OCI-M2 (cell line): ENCODE measurements around the gene SCD5.

Experiments used
- DNase-seq: peaks from one replicate; lab custom pipeline; 2025; ENCODE audit not compliant: unreplicated experiment; lab: John Stamatoyannopoulos, UW

The SCD5 gene

DNA sequence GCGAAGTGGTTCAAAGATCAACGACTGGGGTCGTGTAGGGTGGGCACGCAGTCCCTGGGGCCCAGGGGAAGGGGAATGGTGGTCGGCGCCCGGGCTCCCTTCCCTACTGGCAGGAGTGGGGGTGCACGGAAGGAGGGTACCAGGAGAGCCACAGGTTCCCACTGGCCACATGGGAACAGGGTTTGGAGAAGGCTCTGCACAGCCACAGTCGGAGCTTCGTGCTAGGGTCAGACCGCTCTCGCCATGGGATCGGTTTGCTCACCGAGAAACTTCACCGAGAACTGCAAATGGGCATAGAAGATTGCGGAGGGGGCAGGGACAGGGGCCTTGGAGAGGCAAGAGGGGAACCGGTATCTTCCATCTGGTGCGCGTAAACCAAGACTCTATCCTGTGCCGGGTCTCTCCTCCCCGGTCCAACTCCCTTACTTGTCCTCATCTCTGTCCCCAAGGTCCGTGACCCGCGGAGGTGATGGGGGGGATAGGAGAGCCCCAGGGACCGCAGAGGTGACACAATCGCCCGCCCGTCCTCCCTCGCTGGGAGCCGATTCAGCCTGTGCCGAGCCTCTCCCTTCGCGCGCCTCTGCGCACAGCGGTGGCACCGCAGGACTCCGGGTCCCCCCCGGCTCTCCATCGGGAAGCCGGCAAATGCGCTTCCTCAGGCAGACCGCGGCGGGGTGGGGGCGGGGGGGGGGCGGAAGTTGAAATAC lies 1.0 kb downstream of the SCD5 start:
- DNase-seq: no peak

DNA sequence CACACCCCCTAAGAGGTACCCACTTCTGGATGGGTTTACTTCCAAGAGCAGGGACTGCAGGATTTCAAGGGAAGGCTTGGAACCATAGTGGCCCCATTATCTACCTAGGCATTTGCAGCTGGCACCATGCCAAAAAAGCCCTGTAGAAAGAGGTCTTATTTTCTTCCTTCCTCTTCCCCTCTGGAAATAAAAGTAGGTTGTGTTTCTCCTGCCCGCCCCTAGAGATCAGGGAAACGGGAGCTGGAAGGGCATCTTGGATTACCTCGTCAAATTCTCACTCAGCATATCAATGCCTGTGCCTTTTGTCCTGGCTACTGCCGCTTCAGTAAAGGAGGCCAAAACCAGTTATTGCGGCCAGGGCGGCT lies 1.6 kb downstream of the SCD5 start:
- no peak for DNase-seq

DNA sequence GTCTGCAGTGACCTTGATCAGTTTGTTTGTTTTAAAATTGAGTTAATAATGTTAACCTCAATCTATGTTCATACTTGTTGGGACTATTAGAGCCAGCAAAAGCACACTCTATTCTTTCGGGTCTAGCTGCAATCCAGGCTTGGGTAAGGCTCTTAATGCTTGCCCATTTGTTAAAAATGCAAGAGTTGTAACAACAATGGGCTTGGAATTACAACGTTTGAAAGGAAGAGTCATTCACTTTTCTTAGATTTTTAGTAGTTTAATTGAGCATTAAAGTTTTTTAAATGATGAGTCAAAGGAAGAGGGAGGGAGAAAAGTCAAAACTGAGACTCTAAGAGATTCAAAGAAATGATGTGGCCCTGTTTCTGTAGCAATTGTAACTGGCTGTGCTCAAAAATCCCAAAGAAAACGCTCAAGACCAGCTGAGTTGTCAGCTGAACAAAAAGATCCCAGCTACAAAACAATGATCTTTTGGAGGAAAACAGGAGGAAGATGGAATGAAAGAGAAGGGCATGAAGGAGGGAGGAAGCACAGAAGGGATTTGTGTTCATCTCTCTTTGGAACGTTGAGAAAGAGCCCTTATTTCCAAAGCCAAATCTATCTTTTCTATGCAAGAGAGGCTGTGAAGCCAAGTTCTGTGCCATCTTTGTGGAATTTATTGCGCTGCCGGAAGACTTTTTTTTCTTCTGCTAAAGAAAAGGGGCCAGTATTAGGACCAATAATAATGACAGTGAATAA lies 5.5 kb downstream of the SCD5 start:
- no peak for DNase-seq

DNA sequence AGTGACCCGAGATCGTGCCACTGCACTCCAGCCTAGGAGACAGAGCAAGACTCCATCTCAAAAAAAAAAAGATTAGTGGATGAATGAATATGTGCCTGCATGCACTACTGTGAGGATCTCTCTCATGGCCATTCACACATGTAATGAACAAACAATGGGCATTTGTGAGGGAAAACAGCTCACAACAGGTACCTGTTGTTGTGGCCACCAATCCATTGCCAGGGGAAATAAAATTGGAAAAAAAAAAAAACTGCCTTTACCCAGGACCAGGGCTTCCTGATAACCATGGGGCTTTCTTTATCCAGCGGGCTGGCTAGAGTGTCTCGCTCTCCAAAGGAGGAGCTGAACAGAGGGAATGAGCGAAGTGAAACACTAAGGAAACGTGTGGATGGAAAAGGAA lies 7.4 kb downstream of the SCD5 start:
- no peak for DNase-seq

DNA sequence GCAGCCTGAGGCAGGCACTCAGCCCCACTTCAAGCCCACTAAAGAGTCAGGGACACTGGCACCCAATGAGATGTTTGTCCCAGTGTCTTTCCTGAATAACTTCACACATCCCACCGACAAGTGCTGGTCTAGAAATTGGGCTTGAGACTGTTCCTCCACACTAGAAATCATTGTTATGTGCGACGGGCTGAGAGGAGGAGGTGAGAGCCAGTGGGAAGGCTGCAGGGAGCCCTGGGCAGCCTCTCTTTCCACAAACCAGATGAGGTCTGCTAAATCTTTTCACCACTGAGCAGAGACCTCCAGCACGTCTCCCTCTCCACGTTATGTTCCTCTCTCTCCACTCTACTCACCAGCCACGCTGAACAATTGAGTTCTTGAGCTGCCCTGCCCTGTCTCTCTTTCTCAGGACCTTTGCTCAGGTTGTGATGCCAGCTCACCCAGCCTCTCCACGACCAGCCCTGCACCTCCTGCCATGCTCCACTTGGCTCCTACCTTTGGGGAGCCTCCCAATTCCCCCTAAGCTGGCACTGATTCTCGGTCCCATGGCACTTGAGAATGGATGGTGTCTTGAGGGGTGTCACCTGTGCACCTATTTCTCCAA lies 8.4 kb downstream of the SCD5 start:
- DNase-seq: no peak

DNA sequence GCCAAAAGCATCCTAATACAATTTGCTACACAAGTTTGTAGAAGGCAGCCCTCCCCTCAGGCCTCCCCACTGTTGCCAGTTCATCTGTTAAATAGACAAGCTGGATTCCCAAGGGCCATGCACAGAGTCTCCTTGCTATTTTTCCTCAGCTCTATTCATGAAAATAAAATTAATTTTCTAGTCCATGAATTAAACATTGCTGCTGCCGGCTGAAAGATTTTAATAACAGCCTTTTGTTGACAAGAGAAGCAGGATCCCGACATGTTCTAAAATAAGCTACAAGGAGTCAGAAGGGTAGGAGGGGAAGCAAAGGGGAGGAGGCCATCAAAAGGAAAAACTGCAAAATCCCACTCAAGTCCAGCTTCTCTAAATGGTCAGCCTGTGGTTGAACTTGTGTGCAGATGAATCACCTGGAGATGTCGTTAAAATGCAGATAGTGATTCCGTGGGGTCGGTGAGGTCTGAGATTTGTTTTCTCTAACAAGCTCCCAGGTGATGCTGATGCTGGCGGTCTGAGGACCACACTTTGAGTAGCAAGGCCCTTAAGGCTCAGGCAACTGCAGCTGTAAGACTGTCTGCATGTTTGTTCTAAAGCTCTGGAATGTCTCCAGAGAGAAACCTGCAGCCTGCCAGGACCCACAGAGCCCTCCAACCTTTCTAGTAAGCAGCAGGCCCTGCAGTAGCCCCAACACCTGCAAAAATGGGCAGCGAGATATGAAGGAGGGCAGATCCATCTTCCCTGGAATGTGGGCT lies 9.4 kb downstream of the SCD5 start:
- no peak for DNase-seq

DNA sequence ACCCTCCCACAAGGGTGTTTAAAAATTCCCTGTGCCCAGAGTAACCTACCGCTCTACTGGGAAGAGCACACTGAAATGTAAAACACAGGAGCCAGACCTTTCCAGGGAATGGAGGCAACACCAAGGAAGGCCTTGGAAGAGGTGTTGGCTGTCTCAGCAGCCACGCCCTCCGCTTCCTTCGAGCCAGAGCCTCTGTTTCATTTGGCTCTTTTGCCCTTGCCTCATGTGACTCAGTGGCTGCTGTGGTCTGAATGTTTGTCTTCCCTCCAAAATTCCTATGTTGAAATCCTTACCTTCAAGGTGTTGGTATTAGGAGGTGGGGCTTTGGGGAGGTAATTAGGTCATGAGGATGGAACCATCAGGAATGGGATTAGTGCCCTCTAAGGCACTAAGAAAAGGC lies 11.3 kb downstream of the SCD5 start:
- no peak for DNase-seq

DNA sequence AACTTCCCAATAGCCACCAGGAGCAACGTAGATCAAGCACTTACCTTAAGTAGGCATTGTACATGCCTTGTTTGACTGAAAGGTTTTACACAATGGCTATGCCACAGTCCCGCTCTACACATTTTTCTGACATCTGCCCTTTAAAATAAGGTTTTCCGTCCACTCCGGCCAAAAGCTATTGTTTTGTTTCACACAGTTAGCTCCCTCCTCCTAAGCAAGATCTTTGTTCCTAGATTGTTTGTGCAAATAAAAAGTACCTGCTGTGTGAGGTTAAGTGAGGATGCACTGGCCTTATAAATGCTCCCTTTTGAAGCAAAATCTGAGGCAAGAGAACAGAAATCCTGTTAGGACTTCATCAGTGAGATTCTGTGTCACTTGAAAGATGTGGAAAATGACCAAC lies 11.8 kb downstream of the SCD5 start:
- DNase-seq: no peak

DNA sequence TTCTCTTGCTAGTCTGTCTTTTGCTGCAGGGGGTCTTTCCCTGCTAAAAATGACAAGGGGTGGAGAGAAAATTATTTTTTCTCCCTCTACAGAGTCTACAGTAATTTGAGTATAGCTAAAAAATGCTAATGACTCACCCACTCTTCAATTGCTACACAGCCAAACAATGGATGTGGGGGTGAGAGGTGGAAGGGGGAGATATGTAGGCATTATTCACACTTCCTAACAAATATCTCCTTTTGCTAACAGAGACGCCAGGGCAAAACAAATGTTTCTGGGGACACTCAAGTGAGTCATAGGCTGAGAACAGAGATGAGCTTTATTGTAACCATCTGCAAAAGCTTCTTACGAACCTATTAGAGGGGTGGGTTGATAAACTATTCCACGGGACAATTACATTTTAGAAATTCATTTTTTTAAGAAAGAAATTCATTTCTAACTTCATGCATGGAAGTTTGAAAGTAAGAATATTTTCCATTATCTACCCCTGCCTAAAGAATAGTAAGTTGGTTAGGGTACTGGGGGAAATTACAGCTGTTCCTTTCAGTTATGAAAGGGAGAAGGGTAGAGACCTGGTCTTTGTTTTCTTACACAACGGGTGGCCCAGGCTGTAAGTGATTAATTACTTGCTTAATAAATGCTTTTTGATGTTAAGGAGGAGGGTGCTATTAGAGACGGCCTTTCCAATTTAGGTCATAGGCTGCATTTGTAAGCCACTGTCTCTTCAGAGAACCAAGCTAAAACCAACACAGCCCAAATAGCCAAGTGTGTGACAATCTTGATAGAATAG lies 12.8 kb downstream of the SCD5 start:
- DNase-seq: no peak

DNA sequence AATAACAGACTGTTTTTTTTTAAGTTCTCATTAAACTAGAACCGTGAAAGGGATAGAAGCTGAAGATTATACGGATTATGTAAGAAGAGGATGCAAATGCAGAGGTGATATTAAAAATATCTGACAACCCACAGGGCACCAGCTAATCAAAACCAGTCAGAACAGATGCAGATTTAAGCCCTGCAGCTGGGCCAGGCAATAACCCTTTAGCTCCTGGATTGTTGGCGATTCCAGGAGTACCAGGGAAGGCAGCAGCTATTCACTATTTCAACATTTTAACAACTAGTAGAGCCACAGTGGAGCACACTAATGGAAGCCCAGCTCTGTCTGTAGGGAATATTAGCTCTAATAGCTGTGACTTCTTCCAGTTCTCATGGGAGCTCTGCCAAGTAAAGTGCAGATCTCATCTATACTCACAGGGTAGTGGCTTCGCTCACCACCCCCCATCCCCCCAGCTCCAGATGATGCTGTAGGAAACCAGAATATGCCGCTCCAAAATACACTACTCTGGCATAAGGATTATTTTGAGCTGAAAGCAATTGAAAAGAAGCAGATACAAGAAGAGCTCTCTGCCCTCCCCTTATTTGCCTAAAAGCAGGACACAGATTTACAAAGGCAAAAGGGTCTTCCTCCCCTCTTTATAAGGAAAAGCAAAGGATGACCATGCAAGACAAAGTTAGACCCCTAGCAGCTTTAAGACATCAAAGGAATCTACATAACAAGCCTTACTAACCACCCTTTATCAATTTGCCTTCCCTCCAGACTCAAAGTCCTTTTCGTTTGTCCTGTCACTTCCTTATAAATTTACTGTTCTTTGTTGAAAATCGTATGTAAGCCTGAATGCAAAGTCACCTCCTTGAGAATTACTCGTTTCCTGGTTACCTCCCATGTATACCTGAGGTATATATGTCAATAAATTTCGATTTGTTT lies 13.7 kb downstream of the SCD5 start:
- no peak for DNase-seq

DNA sequence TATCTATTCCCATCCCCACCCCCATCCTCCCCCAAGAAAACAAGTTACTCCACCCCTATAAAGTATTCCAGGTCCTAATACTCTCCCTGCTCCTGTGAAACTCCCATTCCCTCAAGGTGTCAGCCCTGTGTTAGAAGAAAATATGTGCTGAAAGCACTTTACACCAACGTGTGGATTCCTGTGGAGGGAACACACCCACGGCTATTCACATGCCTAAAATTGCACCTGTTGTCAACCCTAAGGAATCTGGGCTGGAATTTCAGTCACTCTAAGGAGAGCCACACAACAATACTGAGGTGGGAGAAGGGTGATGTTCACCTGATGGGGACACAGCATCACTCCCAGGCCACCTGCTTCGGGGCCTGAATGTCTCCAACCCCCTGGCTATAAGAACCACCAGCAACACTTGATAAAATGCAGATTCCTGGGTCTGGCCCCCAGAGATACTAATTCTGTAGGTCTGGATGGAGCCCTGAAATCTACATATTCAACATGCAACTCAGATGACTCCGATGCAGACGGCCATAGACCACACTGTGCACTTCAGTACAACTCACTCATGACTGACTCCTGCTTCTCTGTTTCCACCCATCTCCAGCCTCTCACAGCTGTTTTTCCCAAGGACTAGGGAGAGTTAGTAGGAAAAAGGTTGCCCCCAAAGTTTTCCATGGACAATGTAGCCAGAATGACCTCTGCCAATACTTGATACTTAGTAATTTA lies 15.8 kb downstream of the SCD5 start:
- no peak for DNase-seq

DNA sequence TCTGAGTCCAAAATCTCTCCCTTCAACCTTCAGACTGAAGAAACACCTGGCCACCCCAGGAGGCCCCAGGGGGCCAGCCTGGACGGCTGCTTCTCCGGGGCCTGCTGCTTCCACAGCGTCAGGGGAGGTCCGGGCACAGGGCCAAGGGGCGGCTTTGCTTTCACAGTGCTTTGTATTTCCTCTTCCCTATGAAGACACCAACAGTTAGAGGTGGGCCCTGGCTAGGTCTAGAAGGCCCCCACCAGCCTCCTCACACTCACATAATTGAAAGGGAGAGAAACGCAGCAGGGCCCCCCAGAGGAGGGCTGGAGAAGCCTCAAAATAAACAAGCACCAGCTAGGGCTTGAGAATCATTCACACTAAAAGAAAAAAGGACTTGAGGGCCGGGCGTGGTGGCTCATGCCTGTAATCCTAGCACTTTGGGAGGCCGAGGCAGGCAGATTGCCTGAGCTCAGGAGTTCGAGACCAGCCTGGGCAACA lies 17.8 kb downstream of the SCD5 start:
- DNase-seq: no peak

DNA sequence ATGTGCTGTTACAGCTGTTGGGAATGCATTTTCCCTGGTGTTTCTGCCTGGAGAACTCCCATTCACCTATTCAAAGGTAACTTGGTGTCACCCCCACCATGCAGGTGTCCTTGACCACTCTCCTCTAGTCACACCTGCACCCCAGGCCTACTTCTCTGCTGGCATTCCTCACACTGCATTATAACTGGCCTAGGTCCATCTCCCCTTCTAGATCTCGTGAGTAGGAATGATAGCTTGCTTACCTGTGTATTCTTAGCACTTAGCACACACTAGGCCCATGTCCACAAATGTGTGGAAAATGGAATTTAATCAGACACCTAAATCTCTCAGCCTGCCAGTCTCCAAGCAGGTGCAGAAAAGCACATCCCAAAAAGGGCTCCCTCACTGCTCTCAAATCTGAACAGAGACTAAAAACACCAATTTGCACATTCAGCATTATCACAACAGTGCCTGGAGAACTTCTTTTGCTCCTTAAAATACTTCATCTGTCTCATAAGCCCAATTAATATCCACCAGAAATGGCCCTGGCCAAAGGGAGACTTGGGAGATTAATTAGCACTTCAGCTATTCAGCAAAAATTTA lies 18.3 kb downstream of the SCD5 start:
- no peak for DNase-seq

DNA sequence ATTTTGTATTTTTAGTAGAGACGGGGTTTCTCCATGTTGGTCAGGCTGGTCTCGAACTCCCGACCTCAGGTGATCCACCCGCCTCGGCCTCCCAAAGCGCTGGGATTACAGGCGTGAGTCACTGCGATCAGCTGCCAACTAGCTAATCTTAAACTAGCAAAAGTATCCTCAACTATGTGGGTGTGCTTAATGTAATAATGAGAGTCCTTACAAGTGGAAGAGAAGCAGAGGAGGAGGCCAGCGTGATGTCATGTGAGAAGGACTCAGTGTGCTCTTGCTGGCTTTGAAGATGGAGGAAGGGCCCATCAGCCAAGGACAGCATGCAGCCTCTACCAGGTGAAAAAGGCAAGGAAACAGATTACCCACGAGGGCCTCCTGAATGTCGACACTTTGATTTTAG lies 19.6 kb downstream of the SCD5 start:
- no peak for DNase-seq

DNA sequence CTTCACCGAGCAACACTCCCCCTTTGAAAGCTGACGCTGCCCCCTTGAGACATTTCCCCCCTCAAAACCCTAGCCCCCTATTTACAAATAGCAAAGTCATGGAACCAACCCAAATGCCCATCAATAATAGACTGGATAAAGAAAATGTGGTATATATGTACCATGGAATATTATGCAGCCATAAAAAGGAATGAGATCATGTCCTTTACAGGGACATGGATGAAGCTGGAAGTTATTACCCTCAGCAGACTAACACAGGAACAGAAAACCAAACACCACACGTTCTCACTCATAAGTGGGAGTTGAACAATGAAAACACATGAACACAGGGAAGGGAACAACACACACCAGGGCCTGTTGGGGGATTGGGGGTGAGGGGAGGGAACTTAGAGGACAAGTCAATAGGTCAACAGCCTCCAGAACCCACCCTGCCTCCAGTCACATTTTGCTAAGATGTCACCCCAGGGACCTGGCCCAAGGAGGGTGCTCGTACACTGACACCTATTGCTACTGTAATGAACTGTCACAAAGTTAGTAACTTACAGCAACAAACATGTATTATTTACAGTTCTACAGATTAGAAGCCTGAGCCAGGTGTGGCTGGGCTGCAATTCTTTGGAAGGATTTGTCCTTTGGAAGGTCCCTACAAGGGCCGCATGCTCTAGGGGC lies 20.6 kb downstream of the SCD5 start:
- DNase-seq: no peak

DNA sequence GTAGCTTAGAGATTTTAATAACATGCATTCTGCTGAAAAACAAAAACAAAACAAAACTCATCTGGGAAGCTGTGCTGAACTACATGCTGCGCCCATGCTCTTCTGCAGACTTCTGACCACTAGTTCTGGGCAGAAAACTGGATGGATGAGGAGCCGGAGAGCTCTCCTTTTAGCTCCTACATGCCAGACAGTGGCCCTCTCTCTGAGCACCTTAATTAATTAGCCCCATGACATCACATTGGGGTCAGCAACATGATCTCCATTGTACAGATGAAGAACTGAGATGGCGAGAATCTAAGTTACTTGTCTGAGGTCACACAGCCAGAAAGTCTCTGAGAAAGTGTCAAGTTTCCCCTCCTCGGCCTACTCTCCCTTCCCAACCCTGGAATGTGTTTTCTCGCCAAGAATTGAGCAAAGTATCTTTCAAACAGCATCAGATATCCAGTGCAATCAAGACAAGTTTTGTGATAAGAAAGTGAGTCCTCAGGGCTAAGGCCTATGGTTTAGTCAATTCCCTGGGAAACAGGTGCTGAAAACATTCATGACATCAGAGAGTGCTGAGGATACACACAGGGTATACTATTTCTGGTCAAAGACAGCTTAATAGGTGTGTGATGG lies 21.6 kb downstream of the SCD5 start:
- no peak for DNase-seq

DNA sequence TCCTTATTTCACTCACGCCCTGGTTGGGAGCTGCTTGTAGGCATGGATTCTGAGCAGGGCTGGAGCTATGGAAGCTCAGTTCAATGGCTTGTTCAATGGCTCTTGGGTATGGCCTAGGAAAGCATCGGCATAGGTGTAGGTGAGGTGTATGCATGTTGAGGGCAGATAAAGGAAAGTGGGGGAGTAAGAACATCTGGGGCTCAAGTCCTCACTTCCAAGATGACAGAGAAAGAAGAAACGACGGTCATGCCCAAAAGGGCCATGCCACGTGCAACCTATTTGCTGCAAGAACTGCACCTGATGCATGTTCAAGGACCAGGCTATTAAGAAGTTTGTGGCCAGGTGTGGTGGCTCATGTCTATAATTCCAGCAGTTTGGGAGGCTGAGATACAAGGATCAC lies 23.4 kb downstream of the SCD5 start:
- no peak for DNase-seq

DNA sequence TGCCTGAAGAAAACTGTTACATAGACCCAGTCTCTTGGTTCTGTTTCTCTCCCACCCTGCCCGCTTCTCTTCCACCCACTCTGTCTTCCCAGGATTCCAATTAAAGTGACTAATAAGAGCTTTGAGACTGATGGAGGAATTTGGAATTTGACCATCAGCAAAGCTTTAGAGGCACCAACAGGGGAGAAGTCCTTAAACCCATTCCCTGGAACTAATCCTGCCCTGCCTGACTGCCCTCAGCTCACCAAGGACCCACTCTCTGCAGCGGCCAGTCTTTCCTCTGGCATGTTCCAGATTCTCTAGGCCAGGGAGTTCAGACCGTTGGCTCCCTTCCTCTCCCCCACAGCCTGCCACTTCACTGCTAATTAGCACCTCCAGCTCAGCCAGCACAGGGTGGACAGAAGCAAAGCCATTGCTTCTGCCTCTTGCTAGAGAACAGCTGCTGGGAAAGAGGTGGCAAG lies 23.9 kb downstream of the SCD5 start:
- no peak for DNase-seq
